GM23338 (cell line): ENCODE results near the gene FTO. TPM values are rescaled to one million over a fixed set of nuclear protein-coding genes. Genes with fewer than 3 reads are reported as not detected.

Experiments used
- ATAC-seq: fragments of 200-7000 bp; cut with Tn5 transposase; 3 replicates; pipeline ENCODE4 v1.9.1; 2020
- DNase-seq: peaks from one replicate; pipeline ENCODE4 v3.0.0-alpha.2; 2015; ENCODE audit warnings: low spot score
- H2AFZ ChIP-seq: fragments of 200-600 bp; sonication (generic); 2 replicates; pipeline ENCODE4 v1.8.0; 2016; ENCODE audit warnings: antibody characterized with exemption, mild to moderate bottlenecking, moderate library complexity
- H3F3A ChIP-seq: fragments of 200-600 bp; sonication (generic); replicated peaks from 2 replicates; pipeline ENCODE4 v1.8.0; 2017; ENCODE audit warnings: antibody characterized with exemption, mixed run types, low read depth
- H3K27ac ChIP-seq: fragments of 200-600 bp; sonication (generic); 2 replicates; pipeline ENCODE4 v1.6.1; 2016; ENCODE audit warnings: low read depth
- H3K27me3 ChIP-seq: fragments of 200-600 bp; sonication (generic); 2 replicates; pipeline ENCODE4 v1.8.0; 2016; ENCODE audit warnings: mild to moderate bottlenecking, mixed run types, moderate library complexity; ENCODE audit not compliant: insufficient read depth
- H3K36me3 ChIP-seq: fragments of 200-600 bp; sonication (generic); 2 replicates; pipeline ENCODE4 v1.8.0; 2016; ENCODE audit warnings: mild to moderate bottlenecking; ENCODE audit not compliant: insufficient read depth
- H3K4me1 ChIP-seq: fragments of 200-600 bp; sonication (generic); 2 replicates; pipeline ENCODE4 v1.8.0; 2016; ENCODE audit warnings: mild to moderate bottlenecking, moderate library complexity; ENCODE audit not compliant: insufficient read depth
- H3K4me2 ChIP-seq: fragments of 200-600 bp; sonication (generic); 2 replicates; pipeline ENCODE4 v1.7.1; 2017; ENCODE audit warnings: mixed run types
- H3K4me3 ChIP-seq: fragments of 200-600 bp; sonication (generic); 2 replicates; pipeline ENCODE4 v1.6.1; 2016; ENCODE audit warnings: mixed run types
- H3K79me2 ChIP-seq: fragments of 200-600 bp; sonication (generic); replicated peaks from 2 replicates; pipeline ENCODE4 v1.8.0; 2017; ENCODE audit warnings: mild to moderate bottlenecking; ENCODE audit not compliant: insufficient read depth
- H3K9me2 ChIP-seq: fragments of 200-600 bp; sonication (generic); 2 replicates; pipeline ENCODE4 v1.8.0; 2017; ENCODE audit not compliant: insufficient read depth
- H4K20me1 ChIP-seq: fragments of 200-600 bp; sonication (generic); replicated peaks from 2 replicates; pipeline ENCODE4 v1.8.0; 2017; ENCODE audit warnings: mild to moderate bottlenecking; ENCODE audit not compliant: insufficient read depth
- H3K27ac Mint-ChIP-seq: 2 replicates; pipeline ENCODE4 v1.8.0; 2020; ENCODE audit warnings: inconsistent platforms, mild to moderate bottlenecking, moderate library complexity, mixed read lengths
- H3K27me3 Mint-ChIP-seq: 3 replicates; pipeline ENCODE4 v1.8.0; 2022; ENCODE audit warnings: low read depth, mild to moderate bottlenecking, moderate library complexity, mixed read lengths, inconsistent platforms; ENCODE audit not compliant: insufficient read depth, poor library complexity
- H3K36me3 Mint-ChIP-seq: 3 replicates; pipeline ENCODE4 v1.8.0; 2021; ENCODE audit warnings: low read depth, mild to moderate bottlenecking, inconsistent platforms, moderate library complexity, mixed read lengths
- H3K4me1 Mint-ChIP-seq: 3 replicates; pipeline ENCODE4 v1.8.0; 2020; ENCODE audit warnings: mild to moderate bottlenecking, inconsistent platforms, mixed read lengths
- H3K4me3 Mint-ChIP-seq: 3 replicates; pipeline ENCODE4 v1.8.0; 2021; ENCODE audit warnings: moderate library complexity, mild to moderate bottlenecking, inconsistent platforms, mixed read lengths
- H3K9me3 Mint-ChIP-seq: 3 replicates; pipeline ENCODE4 v1.8.0; 2020; ENCODE audit warnings: moderate library complexity, mild to moderate bottlenecking, inconsistent platforms, mixed read lengths
- POLR2AphosphoS5 ChIP-seq: IDR thresholded peaks from 2 replicates; pipeline ENCODE4 v1.6.1; 2016; ENCODE audit warnings: antibody characterized with exemption, low read depth
- REST ChIP-seq: IDR thresholded peaks from one replicate; pipeline ENCODE4 v1.6.1; 2018; ENCODE audit warnings: antibody characterized with exemption; ENCODE audit not compliant: unreplicated experiment
- STAT1 ChIP-seq: IDR thresholded peaks from one replicate; pipeline ENCODE4 v1.6.1; 2016; ENCODE audit warnings: antibody characterized with exemption; ENCODE audit not compliant: unreplicated experiment
- ZNF114 ChIP-seq: fragments of 250-450 bp; sonication (Bioruptor Pico); IDR thresholded peaks from 2 replicates; pipeline ENCODE4 v1.5.0; 2020; ENCODE audit warnings: mild to moderate bottlenecking, moderate library complexity
- ZNF462 ChIP-seq: fragments of 250-450 bp; sonication (Bioruptor Pico); IDR thresholded peaks from 2 replicates; pipeline ENCODE4 v1.5.0; 2020; ENCODE audit warnings: mild to moderate bottlenecking, moderate library complexity
- polyA plus RNA-seq: library from polyadenylated mRNA; unstranded; fragments of >200 nt; fragmentation: Nextera tagmentation; extraction: Ambion mirVana; gene quantifications from 2 replicates; pipeline ENCODE4 v1.2.1, GENCODE V29; 2016
- total RNA-seq: library from RNA; depleted of rRNA; stranded (reverse); fragments of >200 nt; shearing (Covaris generic); gene quantifications from 2 replicates; pipeline ENCODE4 v1.2.3, GENCODE V29; 2014

The FTO gene
- total and polyA plus RNA-seq, 2 experiments from 2014 or later, result 17.7 to 69.6 TPM

- H3K27me3 ChIP-seq, result no peaks in the 10 kb centered on the region
- H3K9me2 ChIP-seq, result no peaks in the 10 kb centered on the region
- H3K4me3 ChIP-seq, result no peak overlapping the region
- DNase-seq (no peak), ATAC-seq (no peak)
- peaks cover 19% of the 10 kb centered on the region for H3K4me1 Mint-ChIP-seq
- H3K27ac ChIP-seq, result no peak overlapping the region
- H3K4me2 ChIP-seq, result no peak overlapping the region
- no peaks in the 10 kb centered on the region for H3K36me3 Mint-ChIP-seq
- no peaks in the 10 kb centered on the region for H3K4me1 ChIP-seq
- H3K4me3 Mint-ChIP-seq, result no peak overlapping the region
- no peak for TF ChIP-seq REST
- no peak for TF ChIP-seq ZNF114
- no peak for TF ChIP-seq POLR2AphosphoS5
- TF ChIP-seq STAT1, result no peak
- TF ChIP-seq ZNF462 (CRISPR knock-in tag), result no peak
- H2AFZ ChIP-seq, result no peak overlapping the region
- H3K27me3 Mint-ChIP-seq, result peaks cover 1% of the 10 kb centered on the region
- H3K36me3 ChIP-seq, result no peaks in the 10 kb centered on the region
- no peaks in the 10 kb centered on the region for H3K79me2 ChIP-seq
- H4K20me1 ChIP-seq, result no peaks in the 10 kb centered on the region
- H3K9me3 Mint-ChIP-seq, result no peaks in the 10 kb centered on the region
- no peaks in the 10 kb centered on the region for H3F3A ChIP-seq
- no peak overlapping the region for H3K27ac Mint-ChIP-seq
These were observed 417.0 kb downstream of the FTO start for GRCh38 chr16:54120846-54121480.
